Stimulated activated CD8-positive, alpha-beta memory T cell treated with anti-CD3 and anti-CD28 coated beads, Interleukin-15, amount 100 ng/mL, for 4 hours (primary cell): ENCODE data around the gene MRPS34.
A peak's percentile ranks its signal among the peaks of the same experiment; 100 is the strongest.

Experiments
- DNase-seq, 2 donors: peaks; one replicate each; pipeline ENCODE4 v3.0.0-alpha.2; 2020; ENCODE audit warnings: low read depth in 2 of 2

Gene MRPS34

DNA sequence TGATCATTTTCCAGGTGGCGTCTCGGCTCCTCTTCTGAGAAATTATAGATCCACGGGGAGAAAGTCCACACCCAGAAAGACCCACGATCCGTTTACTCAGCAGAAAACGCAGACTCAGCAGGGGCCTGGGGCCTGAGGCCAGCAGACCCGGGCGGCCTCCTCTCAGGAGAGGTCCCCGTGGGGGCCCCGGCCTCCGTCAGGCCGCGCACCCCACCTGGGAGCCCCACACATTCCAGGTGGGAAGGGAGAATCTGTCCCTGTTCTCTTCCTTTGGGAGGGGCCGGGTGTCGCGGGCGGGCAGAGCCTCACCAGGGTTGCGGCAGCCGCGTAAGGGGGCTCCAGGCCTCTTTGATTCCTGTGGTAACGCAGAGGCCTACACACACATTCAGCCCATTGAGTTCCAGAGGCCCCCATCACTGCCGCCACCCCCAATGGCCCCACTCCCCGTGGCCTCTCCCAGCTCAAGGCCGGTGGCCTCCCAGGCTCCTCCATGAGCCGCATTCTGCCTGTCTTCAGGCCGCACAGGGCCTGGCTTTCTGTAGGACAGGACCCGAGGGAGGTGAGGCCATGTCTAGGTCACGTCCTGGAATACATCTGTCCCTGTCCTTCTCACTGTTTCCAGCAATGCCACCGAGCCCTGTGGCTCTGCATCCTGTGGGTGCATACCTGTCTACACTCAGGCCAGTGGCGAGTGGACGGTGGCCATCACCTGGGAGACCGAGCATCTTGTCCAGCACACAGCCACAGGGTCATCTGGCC is 22.2 kb upstream of the MRPS34 start:
- DNase-seq = no peak

DNA sequence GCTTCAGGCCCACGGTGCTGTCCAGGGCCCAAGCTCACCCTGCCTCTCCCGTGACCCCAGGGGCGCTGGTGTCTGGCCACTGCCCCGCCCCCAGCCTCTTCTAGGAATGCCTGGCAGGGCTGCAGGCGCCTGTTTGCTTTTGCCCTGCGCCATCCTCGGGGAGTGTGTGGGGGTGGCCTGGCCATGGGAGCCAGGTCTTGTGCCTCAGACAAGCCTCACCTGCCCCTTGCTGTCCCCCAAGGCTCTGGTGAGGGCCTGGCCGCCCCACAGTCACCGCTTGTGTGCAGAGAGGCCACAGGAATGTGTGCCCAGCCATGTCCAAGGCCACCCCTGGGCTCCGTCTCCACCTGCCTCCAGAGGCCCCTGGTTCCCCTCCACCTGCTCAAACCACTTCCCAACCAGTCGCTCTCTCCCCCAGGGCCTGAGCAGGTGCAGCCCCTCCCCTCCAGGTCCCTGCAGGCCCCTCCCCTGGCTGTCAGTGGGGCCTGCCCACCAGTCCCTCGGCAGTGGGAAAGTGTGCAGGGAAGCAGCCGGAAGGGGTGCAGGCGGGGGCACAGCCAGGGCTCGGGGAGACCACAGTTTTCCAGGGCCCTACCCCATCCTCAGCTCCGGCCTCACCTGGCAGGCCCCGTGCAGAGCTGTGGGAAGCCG is 21.4 kb upstream of the MRPS34 start:
- no peak for DNase-seq

DNA sequence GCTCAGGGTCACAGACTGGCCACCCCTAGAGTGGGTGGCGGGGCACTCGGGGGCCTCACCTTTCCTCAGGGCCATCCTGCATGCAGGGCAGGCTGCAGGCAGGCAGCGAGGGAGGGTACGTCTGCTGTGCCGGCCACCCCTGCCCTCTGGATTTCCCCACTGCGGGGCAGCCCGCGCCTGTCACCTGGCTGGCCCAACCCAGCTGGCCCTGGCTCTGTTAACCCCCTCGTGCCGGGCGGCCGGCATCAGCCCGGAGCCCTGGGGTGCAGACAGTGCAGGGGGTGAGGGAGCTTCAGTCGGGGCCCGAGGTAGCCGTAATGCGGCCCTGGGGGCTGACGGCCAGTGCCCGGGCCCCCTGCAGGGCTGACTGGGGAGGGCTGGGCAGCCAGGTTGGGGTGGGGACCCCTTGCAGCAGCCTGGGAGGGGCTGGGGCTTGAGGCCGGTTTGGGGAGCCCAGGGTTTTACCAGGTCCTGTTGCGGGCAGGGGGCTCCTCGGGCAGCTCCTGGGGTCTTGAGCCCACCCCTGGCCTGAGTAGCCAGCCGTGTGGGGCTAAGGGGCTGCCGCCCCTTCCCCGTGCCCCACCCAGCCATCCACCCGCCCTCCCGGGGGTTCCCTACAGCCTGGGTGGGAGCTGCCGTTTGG is 20.8 kb upstream of the MRPS34 start, which contains the start of gene IGFALS:
IGFALS (minus strand) TSS at position 128 of the 643 bp plus-strand sequence; CDS start at position 75, 53 bp downstream.
- DNase-seq = no peak

DNA sequence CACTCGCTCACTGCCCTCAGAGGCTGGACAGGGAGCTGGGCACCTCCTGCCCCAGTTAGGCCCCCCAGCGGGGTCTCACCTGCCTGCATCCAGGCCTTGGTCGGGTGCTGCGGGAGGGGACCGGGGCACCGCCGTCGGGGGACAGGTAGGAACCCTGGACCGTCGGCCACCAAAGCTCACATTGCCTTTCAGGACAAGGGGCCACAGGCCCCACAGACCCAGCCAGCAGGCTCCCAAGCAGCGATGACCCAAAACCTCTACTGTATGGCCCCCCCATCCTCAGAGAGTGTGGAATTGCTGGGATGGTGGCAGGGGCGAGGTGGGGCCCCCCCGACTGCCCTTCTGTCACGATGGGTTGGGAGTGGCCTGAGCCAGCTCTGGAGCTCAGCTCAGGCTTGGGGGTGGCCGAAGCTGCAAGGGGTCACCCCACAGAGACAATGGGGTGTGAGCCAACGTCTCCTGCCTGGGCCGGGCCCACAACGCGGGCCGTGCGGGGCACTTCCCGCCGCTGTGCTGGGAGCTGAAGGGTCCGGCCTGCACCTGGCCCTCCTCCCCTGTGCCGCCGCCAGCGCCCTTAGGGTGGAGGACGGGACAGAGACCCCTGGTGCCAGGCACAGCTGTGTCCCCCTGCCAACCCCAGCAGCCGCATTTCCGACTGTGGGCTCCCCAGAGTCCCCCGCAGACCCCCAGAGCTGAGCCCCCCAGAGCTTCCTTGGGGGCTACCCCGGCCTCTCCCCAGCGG is 20.1 kb upstream of the MRPS34 start:
- no peak for DNase-seq

DNA sequence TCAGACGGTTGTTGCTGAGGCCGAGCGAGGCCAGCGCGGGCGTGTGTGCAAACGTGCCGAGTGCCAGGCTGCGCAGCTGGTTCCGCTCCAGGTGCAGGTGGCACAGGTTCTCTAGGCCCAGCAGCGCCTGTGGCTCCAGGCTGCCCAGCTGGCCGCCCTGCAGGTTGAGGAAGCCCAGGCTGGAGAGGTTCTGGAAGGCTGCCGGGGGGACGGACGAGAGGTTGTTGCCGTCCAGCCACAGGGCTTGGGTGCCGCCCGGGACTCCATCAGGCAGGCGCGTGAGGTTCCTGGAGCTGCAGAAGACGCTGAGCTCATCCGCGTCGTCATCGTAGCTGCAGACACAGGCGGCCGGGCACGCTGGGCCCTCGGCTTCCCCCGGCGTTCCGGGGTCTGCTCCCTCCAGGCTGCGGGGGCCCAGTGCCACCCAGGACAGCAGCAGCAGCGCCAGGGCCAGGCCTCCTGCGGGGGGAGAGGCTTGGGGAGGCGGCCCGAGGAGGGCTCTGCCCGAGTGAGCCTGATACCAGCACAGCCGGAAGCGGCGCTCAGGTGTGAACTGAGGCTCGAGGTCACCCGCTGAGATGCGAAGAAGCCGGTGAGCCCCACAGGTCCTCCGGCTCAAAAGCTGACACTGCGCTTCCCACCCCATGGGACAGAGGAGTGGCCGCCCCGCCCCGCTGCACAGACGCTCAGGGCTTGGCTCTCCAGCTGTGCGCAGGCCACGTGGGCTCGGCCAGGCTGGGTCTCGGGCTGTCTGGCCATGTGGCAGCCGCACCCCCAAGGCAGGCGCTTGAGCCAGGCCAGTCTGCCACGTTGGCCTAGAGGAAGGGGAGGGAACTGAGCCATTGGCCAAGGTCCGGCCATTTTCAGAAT is 19.2 kb upstream of the MRPS34 start:
- no peak for DNase-seq

DNA sequence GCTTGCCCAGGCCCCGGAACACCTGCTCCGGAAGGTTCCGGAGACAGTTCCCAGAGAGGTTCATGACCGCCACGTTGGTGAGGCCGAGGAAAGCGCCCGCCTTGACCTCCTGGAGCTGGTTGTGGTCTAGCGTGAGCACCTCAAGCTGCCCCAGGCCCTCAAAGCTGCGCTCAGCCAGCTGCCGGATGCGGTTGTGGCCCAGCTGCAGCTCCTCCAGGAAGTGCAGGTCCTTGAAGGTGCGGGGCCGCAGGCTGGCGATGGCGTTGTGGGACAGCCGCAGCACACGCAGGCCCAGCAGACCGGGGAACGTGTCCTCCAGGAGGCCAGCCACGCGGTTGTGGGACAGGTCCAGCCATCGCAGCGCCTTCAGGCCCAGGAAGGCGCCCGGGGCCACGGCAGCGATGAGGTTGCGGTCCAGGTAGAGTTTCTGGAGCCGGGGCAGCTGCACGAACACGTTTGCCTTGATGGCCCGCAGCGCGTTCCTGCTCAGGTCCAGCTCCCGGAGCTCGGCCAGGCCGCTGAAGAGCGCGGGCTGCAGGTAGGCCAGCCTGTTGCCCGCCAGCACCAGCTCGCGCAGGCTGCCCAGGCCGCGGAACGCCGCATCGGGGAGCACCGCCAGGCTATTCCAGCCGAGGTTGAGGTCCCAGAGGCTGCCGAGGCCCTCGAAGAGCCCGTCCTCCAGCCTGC is 18.5 kb upstream of the MRPS34 start:
- DNase-seq = no peak

DNA sequence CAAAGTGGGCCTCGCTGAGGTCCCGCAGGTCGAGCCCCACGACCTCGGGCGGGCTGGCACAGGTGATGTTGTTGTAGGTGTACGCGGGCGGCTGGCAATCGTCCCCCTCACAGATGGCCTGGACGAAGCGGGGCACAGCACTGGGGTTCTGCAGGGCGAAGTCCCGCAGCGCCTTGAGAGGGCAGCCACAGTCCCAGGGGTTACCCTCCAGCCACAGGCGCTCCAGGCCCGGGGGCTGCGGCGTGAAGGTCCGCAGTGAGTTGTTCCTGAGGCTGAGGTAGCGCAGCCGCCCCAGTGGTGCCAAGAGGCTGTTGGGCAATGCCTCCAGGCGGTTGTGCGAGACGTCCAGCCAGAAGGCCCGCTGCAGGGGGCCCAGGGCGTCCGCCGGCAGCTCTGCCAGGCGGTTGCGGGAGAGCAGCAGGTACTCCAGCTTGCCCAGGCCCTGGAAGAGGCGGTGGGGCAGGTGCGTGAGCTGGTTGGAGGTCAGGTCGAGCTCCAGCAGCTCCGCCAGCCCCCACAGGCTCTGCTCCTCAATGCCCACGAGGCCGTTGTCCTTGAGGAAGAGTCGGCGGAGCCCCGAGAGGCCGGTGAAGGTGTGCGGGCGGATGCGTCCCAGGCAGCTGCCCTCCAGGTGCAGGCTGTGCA is 17.8 kb upstream of the MRPS34 start:
- no peak for DNase-seq

DNA sequence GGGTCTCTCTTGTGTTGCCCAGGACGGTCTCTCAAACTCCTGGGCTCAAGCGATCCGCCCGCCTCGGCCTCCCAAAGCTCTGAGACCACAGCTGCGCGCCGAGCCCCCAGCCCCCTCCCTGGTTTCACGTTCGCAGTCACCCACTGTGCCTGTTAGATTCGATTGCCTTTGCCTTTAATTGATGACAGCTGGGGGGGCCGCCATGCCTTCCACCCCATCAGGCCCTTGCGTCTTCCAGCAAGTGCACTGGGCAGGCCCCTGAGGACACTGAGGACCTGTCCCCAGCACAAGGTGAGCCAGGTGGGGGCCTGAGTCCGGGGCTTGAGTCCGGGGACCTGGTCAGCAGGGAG is 17.3 kb upstream of the MRPS34 start:
- no peak for DNase-seq

DNA sequence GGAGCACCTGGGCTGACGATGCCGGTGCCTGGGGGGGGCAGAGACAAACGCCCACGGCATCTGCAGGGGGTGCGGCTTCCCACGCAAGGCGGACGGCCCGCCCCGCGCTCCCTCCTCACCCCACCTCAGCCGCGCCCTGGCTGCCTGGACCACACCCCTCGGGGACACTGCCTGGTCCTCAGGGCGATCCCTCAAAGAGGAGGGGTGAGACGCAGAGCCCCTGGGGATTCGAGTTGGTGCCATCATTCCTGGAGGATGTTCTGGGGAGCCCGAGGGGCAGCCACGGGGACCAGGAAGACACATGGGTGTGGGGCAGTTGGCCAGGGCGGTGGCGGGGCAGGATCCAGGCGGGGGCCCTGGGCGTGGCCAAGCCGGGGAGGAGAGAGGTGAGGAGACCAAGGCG is 16.7 kb upstream of the MRPS34 start:
- no peak for DNase-seq

DNA sequence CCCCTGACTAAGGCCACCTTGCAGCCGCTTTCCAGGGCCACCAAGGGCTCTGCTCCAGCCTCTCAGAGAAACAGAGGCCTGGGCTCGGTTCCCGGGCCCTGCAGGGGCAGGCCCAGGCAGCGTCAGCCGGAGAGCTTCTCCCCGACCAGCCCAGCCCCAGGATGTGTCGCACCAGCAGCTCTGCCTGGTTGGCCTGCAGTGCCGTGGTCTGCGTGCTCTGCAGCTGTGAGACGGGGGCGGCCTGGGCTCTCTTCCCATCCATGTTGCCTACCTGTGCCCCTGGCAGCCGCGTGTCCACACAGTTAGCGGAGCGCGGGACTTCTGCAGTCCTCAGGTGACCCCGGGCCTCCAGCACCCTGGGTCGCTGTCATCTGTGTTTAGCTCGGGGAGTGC is 15.8 kb upstream of the MRPS34 start:
- DNase-seq = no peak

DNA sequence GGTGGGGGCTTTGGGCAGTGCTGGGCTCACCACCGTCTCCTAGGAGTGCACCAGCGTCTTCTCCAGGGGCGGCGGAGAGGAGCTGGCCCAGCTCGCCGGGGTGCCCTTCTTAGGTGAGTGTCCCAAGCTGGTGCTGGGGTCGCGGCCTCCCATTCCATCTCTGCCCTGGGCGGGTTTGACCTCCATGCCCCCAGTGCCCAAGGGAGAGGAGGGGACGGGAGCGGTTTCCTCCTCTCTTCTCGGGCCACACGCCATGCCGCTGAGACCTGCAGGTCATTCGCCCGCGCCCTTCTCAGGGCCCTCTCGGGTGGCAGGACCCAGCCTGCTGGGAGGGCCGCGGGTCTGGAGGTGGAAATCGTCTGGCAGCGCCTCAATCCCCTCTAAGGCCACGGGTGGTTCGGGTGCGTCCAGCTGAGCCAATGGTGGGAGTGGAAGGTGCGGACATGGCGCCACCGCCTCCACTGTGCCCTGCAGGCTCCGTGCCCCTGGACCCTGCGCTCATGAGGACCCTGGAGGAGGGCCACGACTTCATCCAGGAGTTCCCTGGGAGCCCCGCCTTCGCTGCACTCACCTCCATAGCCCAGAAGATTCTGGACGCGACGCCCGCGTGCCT is 15.3 kb upstream of the MRPS34 start:
- DNase-seq = no peak

DNA sequence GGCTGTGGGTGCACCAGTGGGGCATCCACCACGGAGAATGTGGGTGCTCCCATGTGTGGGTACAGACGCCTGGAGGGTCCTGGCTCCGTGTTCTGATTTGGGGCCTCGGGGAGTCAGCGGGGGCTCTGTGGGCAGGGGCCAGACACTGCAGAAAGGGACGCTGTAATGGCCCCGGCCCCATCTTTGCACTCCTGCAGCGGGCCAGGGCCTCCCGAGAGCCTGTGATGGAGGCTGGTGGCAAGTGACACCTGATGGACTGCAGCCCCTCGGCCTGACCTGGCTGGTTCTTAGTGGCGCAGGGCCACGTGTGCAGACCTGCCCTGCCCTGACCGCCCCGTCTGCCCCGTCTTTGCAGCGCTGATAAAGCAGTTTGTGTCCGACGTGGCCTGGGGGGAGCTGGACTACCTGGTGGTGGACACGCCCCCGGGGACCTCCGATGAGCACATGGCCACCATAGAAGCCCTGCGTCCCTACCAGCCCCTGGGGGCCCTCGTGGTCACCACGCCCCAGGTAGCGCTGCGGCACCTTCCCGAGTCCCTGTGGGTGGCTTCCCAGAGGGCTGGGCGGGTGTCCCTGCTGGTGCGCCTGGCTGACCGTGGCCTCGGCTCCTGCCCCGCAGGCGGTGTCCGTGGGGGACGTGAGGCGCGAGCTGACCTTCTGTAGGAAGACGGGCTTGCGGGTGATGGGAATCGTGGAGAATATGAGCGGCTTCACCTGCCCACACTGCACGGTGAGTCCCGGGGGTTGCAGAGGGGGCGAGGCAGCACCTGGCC is 14.6 kb upstream of the MRPS34 start:
- DNase-seq = no peak

DNA sequence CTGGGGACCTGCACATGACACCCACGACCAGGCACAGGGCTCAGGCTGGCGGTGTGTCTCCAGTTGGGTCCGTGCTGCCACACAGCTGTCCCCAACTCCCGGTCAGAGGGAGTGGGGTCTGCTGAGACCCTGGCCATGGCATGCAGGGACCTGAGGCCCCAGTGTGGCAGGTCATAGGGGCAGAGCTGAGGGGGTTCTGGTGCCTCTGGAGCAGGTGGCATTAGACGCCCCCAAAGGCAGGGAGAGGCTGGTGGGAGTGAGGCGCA is 14.1 kb upstream of the MRPS34 start:
- DNase-seq = no peak

DNA sequence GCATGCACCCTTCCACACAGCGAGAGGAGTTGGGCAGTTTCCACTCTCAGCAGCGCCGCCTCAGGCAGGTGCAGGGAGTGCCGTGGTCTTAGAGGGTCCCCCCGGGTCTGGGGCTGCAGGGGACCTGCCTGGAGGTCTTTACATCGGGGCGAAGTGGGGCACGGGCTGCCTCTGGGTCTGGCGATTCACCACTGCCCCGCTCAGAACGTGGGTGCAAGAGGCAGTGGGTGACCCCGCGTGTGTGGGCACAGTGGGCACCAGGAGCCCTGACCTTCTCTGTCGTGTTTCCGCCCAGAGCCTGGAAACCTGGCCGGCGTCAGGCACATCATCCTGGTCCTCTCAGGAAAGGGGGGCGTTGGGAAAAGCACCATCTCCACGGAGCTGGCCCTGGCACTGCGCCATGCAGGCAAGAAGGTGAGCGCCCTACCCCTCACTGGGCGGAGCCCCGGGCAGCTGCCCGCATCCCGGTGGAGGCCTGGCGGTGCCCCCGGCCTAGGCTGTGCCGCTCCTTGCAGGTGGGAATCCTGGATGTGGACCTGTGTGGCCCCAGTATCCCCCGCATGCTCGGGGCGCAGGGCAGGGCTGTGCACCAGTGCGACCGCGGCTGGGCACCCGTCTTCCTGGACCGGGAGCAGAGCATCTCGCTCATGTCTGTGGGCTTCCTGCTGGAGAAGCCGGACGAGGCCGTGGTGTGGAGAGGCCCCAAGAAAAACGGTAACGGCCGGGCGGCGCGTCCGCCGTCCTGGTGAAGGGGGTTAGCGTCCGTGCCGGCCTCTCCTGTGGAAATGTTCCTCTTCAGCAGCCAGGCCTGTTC is 13.5 kb upstream of the MRPS34 start:
- no peak for DNase-seq

DNA sequence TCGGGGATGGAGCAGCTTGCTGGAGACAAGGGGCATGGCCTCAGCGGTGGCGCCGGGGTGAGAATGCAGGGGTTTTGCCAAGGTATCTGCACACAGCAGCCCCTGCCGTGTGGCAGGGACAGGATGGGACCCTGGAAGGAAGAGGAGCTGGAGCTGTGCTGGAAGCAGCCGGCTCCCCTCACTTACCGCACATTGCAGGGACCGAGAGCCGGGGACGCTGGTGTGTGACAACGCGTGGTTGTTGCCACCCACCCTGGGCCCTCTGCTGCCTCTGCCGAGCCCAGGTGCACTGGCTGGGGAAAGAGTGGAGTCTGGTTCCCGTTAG is 12.9 kb upstream of the MRPS34 start:
- DNase-seq = no peak

DNA sequence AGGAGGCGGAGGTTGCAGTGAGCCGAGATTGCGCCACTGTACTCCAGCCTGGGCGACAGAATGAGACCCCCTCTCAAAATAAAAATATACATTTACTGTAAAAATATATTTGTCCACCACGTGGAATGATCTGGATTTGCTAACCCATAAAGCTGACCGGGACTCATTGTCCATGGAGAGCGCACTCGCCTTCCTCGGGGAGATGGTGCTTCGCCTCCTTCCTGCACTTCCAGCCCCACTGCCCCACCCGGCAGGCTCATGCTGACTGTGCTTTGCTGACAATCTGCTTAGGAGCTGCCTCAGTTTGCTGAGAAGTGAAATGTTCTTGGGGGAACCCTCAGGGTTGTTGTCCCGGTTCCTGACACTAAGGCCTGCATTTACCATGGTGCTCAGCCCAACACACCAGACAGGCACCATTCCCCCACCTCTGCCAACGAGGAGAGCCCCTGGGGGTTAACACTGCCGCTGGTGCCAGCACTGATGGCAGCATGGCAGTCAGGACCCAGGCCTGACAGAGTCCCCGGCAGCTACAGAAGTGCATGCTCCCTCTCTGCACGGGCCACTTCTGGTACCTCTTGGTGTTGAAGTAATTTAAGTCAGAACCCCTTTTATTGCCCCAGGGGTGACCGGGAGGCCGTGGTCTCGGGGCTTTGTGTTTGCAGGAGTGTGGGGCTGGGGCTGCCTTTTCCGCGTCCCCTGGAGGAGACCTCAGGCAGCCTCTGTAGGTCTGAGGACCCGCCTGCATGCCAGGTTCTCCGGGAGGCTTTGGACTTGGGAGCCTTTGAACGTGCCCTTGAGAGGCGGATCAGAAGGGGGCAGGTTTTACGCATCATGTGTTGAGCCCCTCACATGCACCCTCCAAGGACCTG is 12.3 kb upstream of the MRPS34 start:
- DNase-seq = no peak

DNA sequence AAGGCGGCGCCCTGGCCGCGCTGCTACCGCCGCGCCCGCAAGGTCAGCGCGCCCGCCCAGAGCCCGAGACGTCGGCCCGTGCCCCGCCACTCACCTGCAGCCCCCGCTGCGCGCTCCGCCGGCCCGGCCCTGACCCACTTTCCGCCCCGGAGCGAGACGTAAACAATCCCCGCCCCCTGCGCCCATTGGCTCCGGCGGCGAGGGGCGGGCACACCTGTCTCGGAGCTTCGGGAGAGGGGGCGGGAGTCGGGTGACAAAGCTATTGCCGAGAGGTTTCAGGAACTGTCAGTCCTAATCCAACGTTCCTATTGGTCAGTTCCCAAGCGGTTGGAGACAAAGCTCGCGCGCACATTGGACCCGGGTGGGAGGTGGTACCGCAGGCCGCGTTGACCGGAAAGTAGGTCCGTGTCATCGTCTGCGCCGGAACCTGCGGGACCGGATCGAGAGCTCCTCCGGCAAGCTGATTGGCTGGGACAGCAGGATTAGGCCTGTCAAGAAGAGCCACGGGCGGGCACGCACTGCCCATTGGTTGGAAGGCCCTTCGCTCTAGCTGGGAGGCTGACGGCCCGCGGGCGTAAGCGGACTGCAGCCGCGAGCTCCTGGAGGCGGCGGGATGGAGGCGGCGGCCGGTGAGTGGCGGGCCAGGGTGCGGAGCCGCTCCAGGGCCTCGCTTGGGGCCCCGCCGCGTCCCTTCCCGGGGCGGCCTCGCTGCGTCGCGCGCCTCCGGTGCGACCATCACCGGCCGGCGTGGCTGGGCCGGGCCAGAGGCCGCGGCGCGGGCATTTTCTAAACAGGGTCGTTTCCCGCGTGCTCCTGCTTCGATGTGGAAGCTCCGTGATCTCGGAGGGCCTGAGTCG is 9.7 kb upstream of the MRPS34 start, which contains the start of the genes NUBP2 and SPSB3:
NUBP2 (plus strand) TSS at position 553 of the 857 bp plus-strand sequence; CDS start at position 614, 61 bp downstream.
SPSB3 (minus strand) TSS at position 164 of the 857 bp plus-strand sequence. CDS start 1,088 bp downstream, outside the sequence.
- peak; percentile 96 to 97 for DNase-seq
